PC-9 (cell line): Measurements from ENCODE around the gene ECE1.

Experiments used
- EZH2 ChIP-seq: fragments of 200-600 bp; sonication (generic); IDR thresholded peaks from 2 replicates; pipeline ENCODE4 v1.8.0; 2017; ENCODE audit warnings: antibody characterized with exemption, low read depth
- TF ChIP-seq, protein P1 (sequence below): fragments of 200-600 bp; sonication (generic); conservative IDR thresholded peaks from 2 replicates; pipeline ENCODE4 v1.6.1; 2017; ENCODE audit warnings: mixed run types, antibody characterized with exemption, mild to moderate bottlenecking, moderate library complexity

DNA sequence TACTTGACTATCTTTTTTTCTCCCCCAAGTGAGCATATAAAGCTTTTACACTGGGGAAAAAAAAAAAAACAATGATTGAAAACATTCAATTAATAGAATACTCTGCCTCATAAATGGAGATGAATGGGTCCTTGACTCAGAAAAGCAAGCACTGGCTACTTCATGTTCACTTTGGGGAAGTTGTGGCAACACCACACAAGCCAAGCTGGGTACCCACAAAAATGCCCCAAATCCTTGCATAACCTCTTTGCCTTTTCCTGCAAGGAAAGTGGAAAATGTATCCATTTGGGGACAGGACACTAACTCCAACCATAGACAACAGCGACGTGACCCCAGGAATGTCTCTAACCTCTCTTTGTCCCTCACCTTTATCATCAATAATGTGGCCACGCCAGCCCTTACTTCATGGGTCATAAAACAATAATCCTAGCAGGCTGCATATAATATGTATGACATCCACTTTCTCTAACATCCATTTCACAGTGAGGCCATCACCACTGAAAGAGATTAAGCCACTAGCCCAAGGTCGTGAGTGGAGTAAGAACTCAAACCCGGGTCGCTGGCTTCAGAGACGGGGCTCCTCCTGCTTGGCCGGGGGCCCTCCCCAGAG is 2.3 kb downstream of the ECE1 start:
- TF ChIP-seq EZH2: no peak
- TF ChIP-seq, protein P1, sequence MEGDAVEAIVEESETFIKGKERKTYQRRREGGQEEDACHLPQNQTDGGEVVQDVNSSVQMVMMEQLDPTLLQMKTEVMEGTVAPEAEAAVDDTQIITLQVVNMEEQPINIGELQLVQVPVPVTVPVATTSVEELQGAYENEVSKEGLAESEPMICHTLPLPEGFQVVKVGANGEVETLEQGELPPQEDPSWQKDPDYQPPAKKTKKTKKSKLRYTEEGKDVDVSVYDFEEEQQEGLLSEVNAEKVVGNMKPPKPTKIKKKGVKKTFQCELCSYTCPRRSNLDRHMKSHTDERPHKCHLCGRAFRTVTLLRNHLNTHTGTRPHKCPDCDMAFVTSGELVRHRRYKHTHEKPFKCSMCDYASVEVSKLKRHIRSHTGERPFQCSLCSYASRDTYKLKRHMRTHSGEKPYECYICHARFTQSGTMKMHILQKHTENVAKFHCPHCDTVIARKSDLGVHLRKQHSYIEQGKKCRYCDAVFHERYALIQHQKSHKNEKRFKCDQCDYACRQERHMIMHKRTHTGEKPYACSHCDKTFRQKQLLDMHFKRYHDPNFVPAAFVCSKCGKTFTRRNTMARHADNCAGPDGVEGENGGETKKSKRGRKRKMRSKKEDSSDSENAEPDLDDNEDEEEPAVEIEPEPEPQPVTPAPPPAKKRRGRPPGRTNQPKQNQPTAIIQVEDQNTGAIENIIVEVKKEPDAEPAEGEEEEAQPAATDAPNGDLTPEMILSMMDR: no peak
